K562 treated with DMSO at 1 percent for 12 hours (cell line): Measurements from ENCODE around the gene RNF175. TPM values are rescaled to one million over a fixed set of nuclear protein-coding genes. Genes with fewer than 3 reads are reported as not detected.

Experiments used
- total RNA-seq: library from RNA; unstranded; fragments of 300-600 nt; gene quantifications from 2 replicates; pipeline ENCODE4 v1.2.3, GENCODE V29; 2022; ENCODE audit not compliant: insufficient read depth

RNF175 gene
- total RNA-seq: not detected in 2 replicates

GRCh38 chr4:153759407-153760316 lies at the start of gene RNF175:
TSS of gene RNF175 (minus strand) at chr4:153760024. CDS start at chr4:153759862, 162 bp downstream.

GRCh38 chr4:153788413-153789276 lies 28.8 kb upstream of the RNF175 start, which contains the start of gene SFRP2:
TSS of gene SFRP2 (minus strand) at chr4:153789083. CDS start at chr4:153788835, 248 bp downstream.

GRCh38 chr4:153684182-153684970 lies 75.4 kb downstream of the RNF175 start, which contains the start of gene TLR2:
TSS of gene TLR2 (plus strand) at chr4:153684280. CDS start at chr4:153702908, 18,628 bp downstream.

Other genes with a start within 250 kb of the RNF175 start
- gene TLR2, start 75.7 kb downstream of the RNF175 start, total RNA-seq: not detected in 2 replicates
- not detected in 2 replicates for gene SFRP2, start 29.1 kb upstream of the RNF175 start, total RNA-seq